ENCODE results near the gene ABI3BP.

ABI3BP gene

DNA sequence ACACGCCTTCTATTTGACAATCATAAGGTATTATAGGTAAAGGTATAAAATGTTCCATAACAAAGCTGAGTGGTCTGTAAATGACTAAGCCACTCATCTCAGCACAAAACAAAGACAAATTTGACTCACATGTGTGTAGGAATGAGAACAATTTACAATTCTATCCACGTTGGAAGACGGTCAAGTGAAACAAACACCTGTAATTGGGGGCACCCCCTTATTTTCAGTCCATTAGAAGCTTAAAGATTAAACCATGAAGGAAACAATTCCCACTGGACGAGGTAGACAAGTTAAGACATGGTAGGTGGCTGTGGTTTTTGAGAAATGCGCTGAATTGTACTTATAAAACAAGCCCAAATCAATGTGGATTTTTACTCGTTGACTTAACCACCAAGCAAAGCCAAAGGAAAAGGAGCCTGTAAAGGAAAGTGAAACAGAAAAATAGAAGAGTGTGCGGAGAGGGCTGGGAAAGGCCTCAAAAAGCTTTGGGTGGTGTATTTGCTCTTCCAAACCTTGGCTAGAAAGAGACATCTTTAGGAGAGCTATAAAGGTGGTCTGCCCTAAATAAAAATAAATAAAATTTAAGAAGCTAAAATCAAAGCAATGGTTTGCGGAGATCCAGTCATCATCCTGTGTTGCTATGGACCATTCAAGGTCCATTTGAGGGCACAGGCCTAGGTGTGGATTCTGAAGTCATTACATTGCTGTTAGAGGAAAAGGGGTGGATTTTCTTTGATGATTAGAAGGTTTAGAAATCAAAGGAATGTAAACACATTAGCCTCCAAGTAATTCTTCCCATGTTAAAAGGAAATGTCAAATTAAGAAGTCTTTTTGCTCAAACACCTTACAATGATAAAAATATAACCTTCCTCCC, 148.9 kb downstream of the ABI3BP start:
- no peak for DNase-seq (ENCODE audit: low read depth in 4 of 4, low spot score in 1 of 4)

DNA sequence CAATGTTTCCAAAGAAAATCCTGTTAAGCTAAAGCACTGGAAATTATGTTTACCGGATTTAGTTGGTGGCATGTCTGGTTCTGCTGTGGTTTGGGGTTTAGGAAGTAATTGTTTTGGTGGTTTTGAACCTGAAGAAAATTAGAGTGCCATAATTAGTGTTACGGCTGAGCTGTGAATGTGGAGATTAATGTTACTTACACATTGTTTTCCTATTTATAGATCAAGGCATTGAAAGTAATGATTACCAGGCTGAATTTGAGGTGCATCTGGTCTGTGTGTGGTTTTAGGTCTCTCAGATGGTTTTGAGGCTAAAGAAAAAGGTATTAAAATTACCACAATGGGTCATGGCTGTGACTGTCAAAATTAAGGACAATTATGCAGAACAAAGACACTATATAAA, 155.1 kb downstream of the ABI3BP start:
- no peak for DNase-seq (ENCODE audit: low read depth in 4 of 4, low spot score in 1 of 4)

DNA sequence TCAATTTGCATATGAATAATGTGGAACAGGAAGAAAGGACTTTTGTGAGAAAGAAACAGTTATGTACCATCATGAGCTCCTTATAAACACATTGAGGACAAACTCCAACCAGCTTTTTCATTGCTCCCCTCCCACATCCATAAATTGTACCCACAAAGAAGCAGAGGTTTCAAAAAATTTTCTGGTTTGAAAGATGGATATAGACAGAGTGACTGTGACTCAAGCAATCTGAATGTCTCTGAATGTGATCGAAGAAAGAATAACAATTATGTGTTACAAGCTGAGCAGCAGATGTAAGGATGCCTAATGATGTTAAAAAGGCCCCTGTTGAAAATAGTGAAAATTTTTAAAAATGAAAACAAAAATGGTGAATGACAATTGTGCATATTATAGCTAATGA, 156.6 kb downstream of the ABI3BP start:
- DNase-seq (ENCODE audit: low read depth in 4 of 4, low spot score in 1 of 4) = no peak

- no peak for DNase-seq (ENCODE audit: low read depth in 4 of 4, low spot score in 1 of 4)
Observed at GRCh38 chr3:100834332-100834731, 158.9 kb downstream of the ABI3BP start.

GRCh38 chr3:100833483-100833882, 159.7 kb downstream of the ABI3BP start:
- DNase-seq (ENCODE audit: low read depth in 4 of 4, low spot score in 1 of 4) = no peak

- DNase-seq (ENCODE audit: low read depth in 4 of 4, low spot score in 1 of 4) = no peak
Observed at GRCh38 chr3:100831629-100832028, 161.6 kb downstream of the ABI3BP start.

GRCh38 chr3:100830931-100831330, 162.3 kb downstream of the ABI3BP start:
- no peak for DNase-seq (ENCODE audit: low read depth in 4 of 4, low spot score in 1 of 4)

- DNase-seq (ENCODE audit: low read depth in 4 of 4, low spot score in 1 of 4) = no peak
Observed at GRCh38 chr3:100825574-100825973, 167.6 kb downstream of the ABI3BP start.

DNA sequence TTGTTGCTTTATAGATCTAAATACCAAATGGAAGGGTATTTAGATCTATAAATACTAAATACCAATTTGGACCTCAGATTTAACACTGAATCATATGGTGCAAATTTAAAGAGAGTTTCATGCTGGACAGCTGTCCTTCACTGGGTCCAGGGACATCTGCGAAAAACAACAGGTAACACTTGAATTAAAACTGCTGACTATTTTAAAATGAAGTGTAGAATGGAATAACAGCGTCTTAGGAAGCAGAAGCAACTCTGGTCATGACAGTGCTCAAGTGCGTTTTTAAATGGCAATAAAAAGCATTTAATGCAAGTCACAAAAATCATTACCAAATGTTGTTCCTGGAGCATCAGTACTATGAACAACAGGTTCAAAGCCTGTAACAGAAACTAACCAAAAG, 177.6 kb downstream of the ABI3BP start:
- DNase-seq (ENCODE audit: low read depth in 4 of 4, low spot score in 1 of 4) = no peak

GRCh38 chr3:100813828-100814227, 179.4 kb downstream of the ABI3BP start:
- DNase-seq (ENCODE audit: low read depth in 4 of 4, low spot score in 1 of 4) = no peak

DNA sequence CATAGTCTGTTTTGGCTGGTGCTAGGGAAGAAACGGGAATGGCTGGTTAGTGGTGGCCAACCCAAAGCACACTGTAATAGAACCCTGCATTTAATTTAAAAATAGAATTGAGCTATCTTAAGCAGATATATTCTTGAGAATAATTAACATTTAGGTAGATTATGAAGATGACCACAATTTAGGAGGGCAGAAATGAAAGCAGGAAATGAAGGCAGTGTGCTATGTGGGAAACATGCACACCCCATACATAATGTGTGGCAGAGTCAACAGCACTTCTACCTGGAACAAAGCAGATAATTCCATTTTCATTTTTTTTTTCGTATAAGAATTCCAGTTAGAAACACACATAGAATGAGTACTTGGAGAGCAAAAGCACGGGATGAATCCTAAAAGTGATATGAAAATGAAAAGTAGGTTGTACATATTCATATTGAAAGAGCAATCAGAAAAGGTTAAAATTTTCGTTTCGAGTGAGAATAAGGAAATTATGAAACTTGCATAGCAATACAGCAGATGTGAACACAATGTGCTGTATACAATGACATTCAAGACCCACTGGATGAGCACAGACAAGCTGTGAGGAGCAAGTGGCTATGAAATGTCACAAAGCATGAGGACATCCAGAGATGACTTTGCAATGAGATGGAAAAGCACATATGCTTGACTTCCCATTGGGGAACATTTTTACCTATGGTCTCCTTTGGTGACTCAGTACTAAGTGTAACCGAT, 181.3 kb downstream of the ABI3BP start:
- DNase-seq (ENCODE audit: low read depth in 4 of 4, low spot score in 1 of 4) = no peak

GRCh38 chr3:100810671-100811070, 182.6 kb downstream of the ABI3BP start:
- no peak for DNase-seq (ENCODE audit: low read depth in 4 of 4, low spot score in 1 of 4)

DNA sequence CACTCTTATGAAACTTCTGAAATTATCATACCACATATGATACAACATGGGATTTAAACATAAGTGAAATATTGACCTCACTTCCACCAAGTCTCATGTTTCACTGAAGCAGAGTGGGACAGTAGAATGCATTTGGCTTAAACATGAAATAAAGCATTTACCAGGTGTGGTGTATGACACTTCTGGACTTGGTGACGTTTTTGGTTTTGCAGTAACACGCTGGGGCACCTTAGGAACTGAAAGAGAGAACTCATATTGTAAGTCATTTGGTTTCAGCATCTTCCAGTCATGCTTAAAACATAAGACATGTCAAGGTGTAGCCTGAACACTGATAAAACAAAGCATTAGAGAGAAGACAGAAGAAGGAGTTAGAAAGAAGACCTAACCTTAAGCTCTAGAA, 188.6 kb downstream of the ABI3BP start:
- no peak for DNase-seq (ENCODE audit: low read depth in 4 of 4, low spot score in 1 of 4)

DNA sequence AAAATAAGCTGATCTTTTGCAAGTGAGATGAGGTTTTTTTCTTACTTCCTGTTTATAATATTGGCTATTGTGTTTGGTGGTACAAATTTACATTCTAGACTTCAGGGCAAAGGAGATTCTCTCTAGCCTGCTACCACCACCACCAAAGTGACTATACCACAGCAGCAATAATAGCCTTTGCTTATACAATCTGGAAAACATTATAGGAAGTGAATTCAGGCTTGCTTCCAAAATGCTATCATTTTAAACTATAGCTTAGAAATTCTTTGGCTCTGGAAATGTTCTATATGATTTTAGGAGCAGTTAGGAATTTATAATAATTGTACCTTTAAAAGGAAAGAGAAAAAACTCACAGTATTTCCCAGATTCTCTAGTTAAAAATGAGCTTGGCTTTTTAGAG, 189.5 kb downstream of the ABI3BP start:
- DNase-seq (ENCODE audit: low read depth in 4 of 4, low spot score in 1 of 4) = no peak

GRCh38 chr3:100802126-100802525, 191.1 kb downstream of the ABI3BP start:
- no peak for DNase-seq (ENCODE audit: low read depth in 4 of 4, low spot score in 1 of 4)

GRCh38 chr3:100798012-100798411, 195.2 kb downstream of the ABI3BP start:
- DNase-seq (ENCODE audit: low read depth in 4 of 4, low spot score in 1 of 4) = no peak

GRCh38 chr3:100796556-100796955, 196.7 kb downstream of the ABI3BP start:
- no peak for DNase-seq (ENCODE audit: low read depth in 4 of 4, low spot score in 1 of 4)

GRCh38 chr3:100789579-100789978, 203.6 kb downstream of the ABI3BP start:
- DNase-seq (ENCODE audit: low read depth in 4 of 4, low spot score in 1 of 4) = no peak

DNA sequence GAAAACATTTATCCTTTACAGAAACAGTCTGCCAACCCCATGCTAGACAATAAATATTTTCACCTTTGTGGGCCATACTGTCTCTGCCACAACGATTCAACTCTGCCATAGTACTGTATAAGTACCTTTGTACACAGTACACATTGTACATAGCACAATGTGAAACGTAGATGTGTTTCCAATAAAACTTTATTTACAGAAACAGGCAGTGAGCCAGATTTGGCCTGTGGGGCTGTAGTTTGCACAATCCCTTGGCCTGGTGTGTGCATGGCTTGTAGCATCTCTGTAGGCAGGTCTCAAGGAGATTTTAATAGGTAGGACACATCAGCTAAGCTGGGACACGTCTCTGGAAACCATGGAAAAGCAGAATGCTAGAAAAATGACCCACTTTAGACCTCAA, 209.6 kb downstream of the ABI3BP start:
- DNase-seq (ENCODE audit: low read depth in 4 of 4, low spot score in 1 of 4) = no peak

DNA sequence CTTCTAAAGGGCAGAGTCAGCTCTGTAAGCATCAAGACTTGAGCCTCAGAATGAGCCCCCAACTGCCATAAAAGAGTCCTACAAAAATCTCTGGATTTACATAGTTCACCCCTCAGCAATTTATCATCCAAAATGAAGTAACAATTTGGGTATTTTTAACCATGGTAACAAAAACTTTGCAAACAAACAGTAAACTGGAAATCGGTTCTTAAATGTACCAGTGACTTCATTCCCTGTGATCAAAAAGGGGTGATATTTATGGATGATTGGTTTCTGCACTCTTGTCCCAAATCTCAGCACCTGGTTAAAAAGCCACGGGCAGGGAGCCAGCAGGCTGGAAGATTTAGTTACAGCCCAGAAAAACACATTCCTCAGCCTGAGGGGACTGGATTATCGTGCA, 210.3 kb downstream of the ABI3BP start:
- no peak for DNase-seq (ENCODE audit: low read depth in 4 of 4, low spot score in 1 of 4)

DNA sequence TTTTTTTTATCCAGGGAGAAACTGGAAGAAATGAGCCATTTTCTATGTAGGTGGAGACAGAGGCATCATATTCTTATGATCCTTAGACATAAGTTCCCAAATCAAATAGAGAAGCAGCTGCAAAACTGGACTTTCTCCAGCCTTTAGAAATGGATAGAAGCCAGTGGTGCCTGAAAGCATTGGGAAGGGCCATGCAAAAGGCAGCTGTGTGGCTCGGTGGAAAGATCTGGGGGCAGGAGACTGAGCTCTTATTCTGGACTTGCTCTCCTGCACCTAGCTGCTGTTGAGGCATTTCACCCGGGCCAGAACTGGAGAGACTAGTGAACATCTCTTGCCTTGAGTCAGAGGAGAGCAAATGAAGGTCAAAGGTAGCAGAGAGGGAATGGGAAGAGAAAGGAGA, 210.9 kb downstream of the ABI3BP start:
- DNase-seq (ENCODE audit: low read depth in 4 of 4, low spot score in 1 of 4) = no peak

- no peak for DNase-seq (ENCODE audit: low read depth in 4 of 4, low spot score in 1 of 4)
Observed at GRCh38 chr3:100781301-100781700, 211.9 kb downstream of the ABI3BP start.
